Spinal cord (tissue), 10 donors: ENCODE measurements around the gene CDK18. TPM values are rescaled to one million over a fixed set of nuclear protein-coding genes. Genes with fewer than 3 reads are reported as not detected.

Source experiments
- DNase-seq, 6 donors: peaks; one replicate each; pipeline versions ENCODE4 v3.0.0 to v3.0.0-alpha.2; 2013 to 2015; ENCODE audit warnings: low spot score in 6 of 6, low read depth in 4 of 6
- H3K27ac ChIP-seq: one replicate; pipeline ENCODE4 v1.5.1; 2013; ENCODE audit warnings: low read depth, low read length, control low read depth
- H3K27me3 ChIP-seq: one replicate; pipeline ENCODE4 v1.6.1; 2013; ENCODE audit warnings: low read length; ENCODE audit not compliant: control insufficient read depth, insufficient read depth
- H3K36me3 ChIP-seq: one replicate; pipeline ENCODE4 v1.6.1; 2013; ENCODE audit warnings: low read length; ENCODE audit not compliant: control insufficient read depth, insufficient read depth
- H3K4me1 ChIP-seq: one replicate; pipeline ENCODE4 v1.6.1; 2013; ENCODE audit warnings: low read length; ENCODE audit not compliant: control insufficient read depth, insufficient read depth
- H3K4me3 ChIP-seq: one replicate; pipeline ENCODE4 v1.5.1; 2013; ENCODE audit warnings: low read depth, low read length, control low read depth
- H3K9me3 ChIP-seq: one replicate; pipeline ENCODE4 v1.6.1; 2013; ENCODE audit warnings: low read length; ENCODE audit not compliant: control insufficient read depth, insufficient read depth
- WGBS: methylation state at CpG from one replicate; pipeline ENCODE4 v1.1.5; 2013; ENCODE audit warnings: missing lambda C conversion rate; ENCODE audit not compliant: insufficient coverage; 5-methylcytosine and 5-hydroxymethylcytosine counted together
- polyA plus RNA-seq, 2 donors: library from polyadenylated mRNA; unstranded; fragments of 120-200 nt; gene quantifications; one replicate each; pipeline ENCODE4 v1.2.1, GENCODE V29; 2013; ENCODE audit not compliant: insufficient read length in 2 of 2
- total RNA-seq, 2 donors: library from RNA; depleted of rRNA in 1 of 2; stranded (reverse); fragments of 120-200 nt in 1 of 2; fragments of >200 nt in 1 of 2; gene quantifications; one replicate each; pipeline versions ENCODE4 v1.2.3 to v1.2.4, GENCODE V29; 2013 to 2014
- donor health status: healthy.

Gene CDK18
- total and polyA plus RNA-seq, 4 donors, result 11.6 to 139 (median 66.2) TPM

DNA sequence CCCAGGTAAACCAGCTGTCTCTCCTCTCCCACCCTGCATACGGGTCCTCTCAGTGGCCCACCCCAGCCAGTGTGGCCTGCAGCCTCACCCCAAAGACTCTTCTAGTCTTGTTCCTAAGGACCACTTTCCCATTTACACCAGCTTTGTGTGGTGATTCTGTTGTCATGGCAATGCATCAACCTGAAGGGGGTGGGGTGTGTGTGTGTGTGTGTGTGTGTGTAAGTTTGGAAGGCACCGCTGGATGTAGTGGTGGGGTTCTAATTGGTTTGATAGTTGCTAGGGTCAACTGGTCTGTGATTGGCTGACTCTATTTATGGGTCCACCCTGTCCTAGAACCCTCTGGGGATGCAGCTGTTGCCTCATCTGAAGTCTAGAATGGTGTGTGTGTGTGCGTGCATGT lies 4.7 kb upstream of the CDK18 start:
- H3K27me3 ChIP-seq, result no peaks in the 10 kb centered on the region
- H3K36me3 ChIP-seq, result no peaks in the 10 kb centered on the region
- H3K4me1 ChIP-seq, result peaks cover 42% of the 10 kb centered on the region
- no peaks in the 10 kb centered on the region for H3K9me3 ChIP-seq
- 100% methylated on average over 1 of the region's 3 CpGs for WGBS
- H3K4me3 ChIP-seq, result no peak overlapping the region
- H3K27ac ChIP-seq, result no peak overlapping the region
- DNase-seq, result no peak

- H3K27ac ChIP-seq, result peak overlapping the region; percentile 47
- WGBS, result 36% methylated on average over 8 of the region's 9 CpGs
- peaks cover 5% of the 10 kb centered on the region for H3K27me3 ChIP-seq
- H3K36me3 ChIP-seq, result no peaks in the 10 kb centered on the region
- no peaks in the 10 kb centered on the region for H3K9me3 ChIP-seq
- DNase-seq, result peak in 1 of 6 donors; percentile 32
- no peak overlapping the region for H3K4me3 ChIP-seq
- H3K4me1 ChIP-seq, result peaks cover 42% of the 10 kb centered on the region
These were observed 3.9 kb upstream of the CDK18 start for GRCh38 chr1:205500240-205501233.

DNA sequence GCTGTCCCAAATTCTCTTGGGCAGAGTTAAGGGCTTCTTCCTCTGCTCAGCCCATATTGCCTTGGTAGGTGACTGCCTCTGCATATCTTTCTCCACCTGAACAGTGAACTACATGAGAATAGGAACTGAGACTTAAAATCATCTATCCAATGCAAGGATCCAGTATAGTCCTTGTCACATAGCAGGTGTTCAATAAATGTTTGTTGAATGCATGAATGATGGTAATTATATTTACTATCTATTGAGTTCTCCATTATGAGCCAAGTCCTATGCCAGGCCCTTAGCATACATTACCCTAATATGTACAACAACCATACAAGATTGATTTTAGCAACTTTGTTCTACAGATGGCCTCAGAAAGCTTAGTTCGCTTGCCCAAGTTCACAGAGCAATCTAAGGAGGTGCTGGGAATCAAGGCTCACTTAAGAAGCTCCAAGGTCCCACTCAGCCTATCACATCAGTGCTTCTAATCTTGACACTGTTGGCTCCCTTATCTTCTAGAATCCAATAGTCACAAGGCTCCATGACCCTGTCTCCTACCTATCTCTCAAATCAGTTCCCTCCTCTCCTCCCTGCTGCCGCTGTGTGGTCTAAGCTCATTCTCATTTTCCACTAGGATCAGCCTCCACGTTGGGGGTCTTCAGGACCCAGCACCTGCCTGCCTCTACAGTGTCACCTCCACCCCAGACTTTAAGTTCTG lies 2.2 kb upstream of the CDK18 start:
- H3K4me3 ChIP-seq, result no peak overlapping the region
- H3K27me3 ChIP-seq, result peaks cover 5% of the 10 kb centered on the region
- H3K27ac ChIP-seq, result no peak overlapping the region
- H3K9me3 ChIP-seq, result no peaks in the 10 kb centered on the region
- H3K4me1 ChIP-seq, result peaks cover 44% of the 10 kb centered on the region
- WGBS, result 84% methylated on average over 3 of the region's 3 CpGs
- H3K36me3 ChIP-seq, result no peaks in the 10 kb centered on the region
- no peak for DNase-seq

DNA sequence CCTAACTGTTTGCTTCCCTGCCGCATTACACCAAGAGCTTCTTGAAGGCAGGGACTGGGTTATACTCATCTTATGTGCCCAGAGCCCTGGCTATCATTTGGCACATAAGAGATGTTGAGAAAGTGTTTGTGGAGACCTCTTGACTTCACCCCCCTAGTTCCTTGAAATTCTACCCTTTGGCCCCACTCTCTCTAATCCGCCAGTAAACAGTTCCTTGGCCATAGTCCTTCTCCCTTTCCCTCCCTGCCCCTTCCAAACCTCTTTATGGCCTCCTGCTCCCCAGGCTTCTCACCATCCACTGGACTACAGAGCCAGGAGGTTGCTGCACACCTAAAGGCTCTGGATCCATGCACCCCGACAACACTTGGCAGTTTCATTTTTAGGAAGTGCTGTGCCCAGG lies 1.5 kb upstream of the CDK18 start:
- no peak for DNase-seq
- Histone ChIP-seq H3K27me3 (peaks cover 5% of the 10 kb centered on the region), H3K27ac (no peak overlapping the region), H3K4me1 (peaks cover 48% of the 10 kb centered on the region), H3K9me3 (no peaks in the 10 kb centered on the region), H3K36me3 (no peaks in the 10 kb centered on the region), H3K4me3 (no peak overlapping the region)
- 94% methylated on average over 2 of the region's 3 CpGs for WGBS

DNA sequence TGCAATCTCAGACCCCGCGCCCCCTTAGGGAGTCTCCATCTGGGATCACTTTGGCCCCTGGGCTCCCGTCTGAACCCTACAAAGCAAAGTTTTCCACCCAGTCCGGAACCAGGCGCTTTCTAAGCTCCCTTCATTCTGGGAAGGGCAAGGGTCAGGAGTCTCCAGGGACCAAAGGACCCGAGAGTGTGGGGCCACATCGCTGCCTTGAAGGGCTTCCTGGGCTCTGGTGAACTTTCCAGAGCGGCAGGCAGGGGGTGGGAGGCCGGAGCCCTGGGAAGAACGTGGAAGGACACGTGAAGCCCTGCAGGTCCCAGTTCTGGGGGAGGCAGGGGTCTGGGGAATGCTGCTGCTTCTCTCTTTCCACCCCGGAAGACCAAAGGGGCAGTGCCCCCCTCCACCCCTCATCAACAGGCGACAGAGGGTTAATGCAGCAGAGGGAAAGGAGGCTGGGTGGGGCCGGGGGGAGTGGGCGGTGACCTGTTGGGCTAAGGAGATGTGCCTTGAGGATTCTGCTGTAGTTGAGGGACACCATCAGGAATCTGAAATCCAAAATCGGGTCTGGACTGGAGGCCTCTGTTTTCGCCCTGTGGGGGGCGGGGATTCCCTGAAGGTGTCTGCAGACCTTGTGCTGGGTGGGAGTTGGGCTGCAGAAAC lies 734 bp downstream of the CDK18 start:
- Histone ChIP-seq H3K27ac (no peak overlapping the region), H3K36me3 (peaks cover 2% of the 10 kb centered on the region)
- 1% methylated on average over 13 of the region's 18 CpGs for WGBS

GRCh38 chr1:205505791-205506190 lies 1.3 kb downstream of the CDK18 start:
- peaks cover 54% of the 10 kb centered on the region for H3K4me1 ChIP-seq
- peaks cover 5% of the 10 kb centered on the region for H3K27me3 ChIP-seq
- no peak overlapping the region for H3K27ac ChIP-seq
- H3K4me3 ChIP-seq, result peak overlapping the region; percentile 57
- DNase-seq, result no peak
- H3K36me3 ChIP-seq, result peaks cover 4% of the 10 kb centered on the region
- H3K9me3 ChIP-seq, result no peaks in the 10 kb centered on the region
- 56% methylated on average over 13 of the region's 15 CpGs for WGBS

More for the DNA sequence above, 734 bp downstream of the CDK18 start:
- DNase-seq, result no peak
- H3K27me3 ChIP-seq, result peaks cover 5% of the 10 kb centered on the region
- no peaks in the 10 kb centered on the region for H3K9me3 ChIP-seq
- H3K4me1 ChIP-seq, result peaks cover 53% of the 10 kb centered on the region
- H3K4me3 ChIP-seq, result peak overlapping the region; percentile 57

DNA sequence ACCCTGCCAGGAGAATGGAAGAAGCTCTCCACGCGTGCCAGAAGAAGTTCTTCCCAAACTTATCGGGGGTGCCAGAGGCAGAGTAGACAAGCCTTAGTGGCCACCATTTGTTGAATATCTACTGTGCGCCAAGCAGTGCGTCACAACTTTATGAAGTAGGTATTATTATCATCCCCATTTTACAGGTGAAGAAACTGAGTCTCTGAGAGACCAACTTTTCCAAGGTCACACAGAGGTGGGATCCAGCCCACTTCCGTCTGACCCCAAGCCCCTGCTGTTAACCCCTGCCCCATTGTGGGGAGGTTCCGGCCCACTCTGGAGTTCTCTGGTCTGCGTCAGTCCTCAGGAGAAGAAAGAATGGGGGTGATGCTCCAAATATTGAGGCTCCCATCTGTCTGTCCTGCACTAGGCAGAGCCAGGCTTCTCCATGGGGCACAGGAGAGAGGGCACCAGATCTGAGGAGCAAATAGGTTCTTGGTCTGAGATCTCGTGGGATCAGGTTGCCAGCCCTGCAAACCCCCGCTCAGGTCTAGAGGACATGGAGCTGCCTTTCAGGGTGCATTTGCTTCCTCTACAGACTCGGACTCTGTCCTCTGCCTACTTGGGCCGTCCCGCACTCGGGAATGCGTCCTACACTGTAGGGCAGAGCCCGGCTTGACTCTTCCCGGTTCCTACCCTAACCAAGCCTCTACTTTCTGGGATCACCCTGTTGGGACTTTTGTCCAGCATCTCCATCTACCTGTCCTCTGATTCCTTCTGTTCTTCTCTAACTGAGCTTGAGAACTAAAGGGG lies 2.1 kb downstream of the CDK18 start:
- 95% methylated on average over 14 of the region's 17 CpGs for WGBS
- H3K9me3 ChIP-seq, result no peaks in the 10 kb centered on the region
- peaks cover 5% of the 10 kb centered on the region for H3K27me3 ChIP-seq
- peaks cover 48% of the 10 kb centered on the region for H3K4me1 ChIP-seq
- H3K4me3 ChIP-seq, result peak overlapping the region; percentile 57
- peaks cover 4% of the 10 kb centered on the region for H3K36me3 ChIP-seq
- H3K27ac ChIP-seq, result no peak overlapping the region
- DNase-seq, result no peak

DNA sequence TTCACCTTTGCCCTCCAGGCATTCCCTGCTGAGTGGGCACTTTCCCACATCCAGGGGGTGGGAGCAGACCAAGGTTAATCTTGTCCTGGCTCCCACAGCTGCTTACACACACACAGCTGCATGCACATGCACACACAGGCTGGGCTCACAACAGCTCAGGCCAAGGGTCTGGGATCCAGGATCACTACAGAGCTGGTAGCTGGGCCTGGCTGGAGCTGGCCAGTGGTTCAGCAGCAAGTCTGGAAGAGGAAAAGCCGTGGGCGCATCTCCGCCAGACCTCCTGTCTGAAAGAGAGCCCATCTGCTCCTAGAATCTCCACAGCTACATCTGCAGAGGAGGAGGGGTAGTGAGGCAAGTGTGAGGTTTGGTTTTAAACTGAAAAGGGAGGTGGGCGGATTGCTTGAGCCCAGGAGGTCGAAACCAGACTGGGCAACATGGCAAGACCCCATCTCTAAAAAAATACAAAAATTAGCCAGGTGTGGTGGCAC lies 3.8 kb downstream of the CDK18 start:
- peaks cover 56% of the 10 kb centered on the region for H3K4me1 ChIP-seq
- no peak for DNase-seq
- WGBS, result no CpG with 5 or more reads among the region's 5 CpGs
- H3K27me3 ChIP-seq, result peaks cover 5% of the 10 kb centered on the region
- H3K4me3 ChIP-seq, result no peak overlapping the region
- no peak overlapping the region for H3K27ac ChIP-seq
- H3K36me3 ChIP-seq, result peaks cover 4% of the 10 kb centered on the region
- no peaks in the 10 kb centered on the region for H3K9me3 ChIP-seq
